HL-60 (cell line): ENCODE data around the gene SOBP.

Experiments
- CTCF ChIP-seq: IDR thresholded peaks from one replicate; pipeline ENCODE4 v1.5.1; 2011; ENCODE audit warnings: low read length, control low read depth, inconsistent platforms; ENCODE audit not compliant: insufficient read depth
- REST ChIP-seq: IDR thresholded peaks from 2 replicates; pipeline ENCODE4 v1.6.1; 2012; ENCODE audit warnings: low read depth; ENCODE audit not compliant: insufficient replicate concordance
- SPI1 ChIP-seq: IDR thresholded peaks from 2 replicates; pipeline ENCODE4 v1.6.1; 2012; ENCODE audit warnings: low read depth, mild to moderate bottlenecking, borderline replicate concordance

GRCh38 chr6:107624541-107624940 lies 134.6 kb downstream of the SOBP start:
- TF ChIP-seq SPI1 (no peak), REST (no peak), CTCF (no peak)
